ENCODE results near the gene LHPP. TPM values are rescaled to one million over a fixed set of nuclear protein-coding genes. Genes with fewer than 3 reads are reported as not detected.

The LHPP gene
- total RNA-seq, 4 donors from 2014 or later: 34.2 to 76.7 (median 38.2) TPM

DNA sequence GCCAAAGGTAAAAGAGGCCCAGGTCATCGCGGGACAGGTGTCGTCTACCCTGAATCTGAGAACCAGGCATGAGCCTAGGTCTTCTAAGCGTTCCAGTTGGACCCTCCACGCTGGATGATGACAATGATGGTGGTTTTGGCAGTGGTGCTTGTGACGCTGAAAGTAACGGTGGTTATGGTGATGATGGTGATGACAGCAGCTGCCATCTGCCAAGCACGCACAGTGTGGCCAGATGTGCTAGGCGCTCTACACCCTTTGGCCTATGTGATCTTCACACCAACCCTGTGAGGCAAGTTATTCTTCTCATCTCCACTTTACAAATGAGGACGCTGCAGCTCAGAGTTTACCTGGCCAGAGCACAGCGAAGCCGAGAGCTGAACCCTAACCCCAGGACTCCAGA, 188.6 kb downstream of the LHPP start:
- Histone ChIP-seq H3K4me1 (peaks cover 15 to 71% (median 63%) of the 10 kb centered on the region in 4 donors), H3K9me3 (no peaks in the 10 kb centered on the region), H3K27me3 (no peaks in the 10 kb centered on the region), H3K4me3 (no peak overlapping the region), H3K27ac (peak overlapping the region; percentile 51 to 87 (median 56)), H3K36me3 (peaks cover 0 to 3% (median 0%) of the 10 kb centered on the region in 3 donors)
- no peak for TF ChIP-seq POLR2A (IDR thresholded peaks at IDR 0.05)
- TF ChIP-seq, protein P1, sequence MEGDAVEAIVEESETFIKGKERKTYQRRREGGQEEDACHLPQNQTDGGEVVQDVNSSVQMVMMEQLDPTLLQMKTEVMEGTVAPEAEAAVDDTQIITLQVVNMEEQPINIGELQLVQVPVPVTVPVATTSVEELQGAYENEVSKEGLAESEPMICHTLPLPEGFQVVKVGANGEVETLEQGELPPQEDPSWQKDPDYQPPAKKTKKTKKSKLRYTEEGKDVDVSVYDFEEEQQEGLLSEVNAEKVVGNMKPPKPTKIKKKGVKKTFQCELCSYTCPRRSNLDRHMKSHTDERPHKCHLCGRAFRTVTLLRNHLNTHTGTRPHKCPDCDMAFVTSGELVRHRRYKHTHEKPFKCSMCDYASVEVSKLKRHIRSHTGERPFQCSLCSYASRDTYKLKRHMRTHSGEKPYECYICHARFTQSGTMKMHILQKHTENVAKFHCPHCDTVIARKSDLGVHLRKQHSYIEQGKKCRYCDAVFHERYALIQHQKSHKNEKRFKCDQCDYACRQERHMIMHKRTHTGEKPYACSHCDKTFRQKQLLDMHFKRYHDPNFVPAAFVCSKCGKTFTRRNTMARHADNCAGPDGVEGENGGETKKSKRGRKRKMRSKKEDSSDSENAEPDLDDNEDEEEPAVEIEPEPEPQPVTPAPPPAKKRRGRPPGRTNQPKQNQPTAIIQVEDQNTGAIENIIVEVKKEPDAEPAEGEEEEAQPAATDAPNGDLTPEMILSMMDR (IDR thresholded peaks at IDR 0.05): no peak
- no peak for DNase-seq

DNA sequence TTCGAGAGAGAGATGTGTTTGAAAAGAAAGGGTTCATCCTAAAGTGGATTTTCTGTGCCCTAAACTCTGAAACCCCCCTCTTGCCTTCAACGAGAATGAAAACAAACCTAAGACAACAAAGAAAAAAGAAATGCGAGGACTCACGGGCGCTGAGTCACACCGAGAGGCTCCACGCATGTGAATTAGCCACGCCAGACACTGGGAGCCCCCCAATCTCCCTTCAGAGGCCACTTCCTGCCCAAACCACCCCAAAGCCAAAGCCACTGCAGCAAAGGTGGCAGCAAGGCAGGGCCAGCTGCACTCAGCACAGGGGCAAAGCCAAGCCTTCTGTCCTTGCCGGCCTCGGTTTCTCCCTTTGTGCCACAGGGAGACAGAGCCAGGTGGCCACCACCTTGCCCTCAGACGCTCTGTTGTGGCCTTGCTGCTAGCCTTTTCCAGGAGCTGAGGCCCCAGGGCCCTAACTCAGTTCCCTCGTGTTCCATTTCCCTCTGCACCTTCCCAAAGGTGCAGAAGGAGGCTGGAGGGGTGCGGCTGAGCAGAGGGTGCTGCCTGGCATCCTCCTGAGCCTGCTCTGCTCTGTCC, 189.3 kb downstream of the LHPP start:
- no peaks in the 10 kb centered on the region for H3K27me3 ChIP-seq
- H3K27ac ChIP-seq: peak overlapping the region; percentile 51 to 87 (median 56)
- DNase-seq: peak in 2 of 3 donors; percentile 73 to 83
- peaks cover 15 to 69% (median 57%) of the 10 kb centered on the region in 4 donors for H3K4me1 ChIP-seq
- no peaks in the 10 kb centered on the region for H3K9me3 ChIP-seq
- H3K36me3 ChIP-seq: peaks cover 0 to 3% (median 0%) of the 10 kb centered on the region in 3 donors
- no peak for TF ChIP-seq POLR2A (IDR thresholded peaks at IDR 0.05)
- TF ChIP-seq, protein P1 (IDR thresholded peaks at IDR 0.05): no peak
- no peak overlapping the region for H3K4me3 ChIP-seq

- peak in 1 of 3 donors; percentile 55 for DNase-seq
- no peak for TF ChIP-seq POLR2A (IDR thresholded peaks at IDR 0.05)
- TF ChIP-seq, protein P1 (IDR thresholded peaks at IDR 0.05): no peak
Measured at GRCh38 chr10:124651402-124651891, 189.8 kb downstream of the LHPP start.

DNA sequence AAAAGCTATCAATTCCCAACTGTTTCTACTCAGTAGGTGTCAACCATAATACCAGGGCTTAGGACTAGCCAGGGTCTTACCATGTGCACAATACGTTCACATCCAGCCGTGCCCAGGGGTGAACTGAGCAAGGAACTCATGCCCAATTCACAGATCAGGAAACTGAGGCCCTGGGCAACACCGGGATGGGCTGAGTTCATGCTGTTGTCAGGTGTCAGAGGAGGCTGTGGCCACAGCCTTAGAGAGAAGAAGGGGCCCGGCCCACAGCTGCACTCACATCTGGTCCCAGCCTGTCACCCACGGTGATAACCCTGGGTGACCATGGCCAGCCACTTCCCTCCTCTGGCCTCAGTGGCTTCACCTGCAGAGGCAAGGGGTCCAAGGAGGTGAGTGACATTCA, 190.6 kb downstream of the LHPP start:
- H3K4me3 ChIP-seq: no peak overlapping the region
- no peaks in the 10 kb centered on the region for H3K27me3 ChIP-seq
- H3K9me3 ChIP-seq: no peaks in the 10 kb centered on the region
- H3K27ac ChIP-seq: peak overlapping the region in 2 of 4 donors; percentile 43 to 87
- peaks cover 0 to 3% (median 0%) of the 10 kb centered on the region in 3 donors for H3K36me3 ChIP-seq
- no peak for DNase-seq
- TF ChIP-seq, protein P1 (IDR thresholded peaks at IDR 0.05): no peak
- TF ChIP-seq POLR2A (IDR thresholded peaks at IDR 0.05): no peak
- H3K4me1 ChIP-seq: peaks cover 7 to 60% (median 48%) of the 10 kb centered on the region in 4 donors

More at GRCh38 chr10:124651402-124651891, 189.8 kb downstream of the LHPP start:
- no peaks in the 10 kb centered on the region for H3K9me3 ChIP-seq
- H3K27ac ChIP-seq: peak overlapping the region; percentile 51 to 87 (median 56)
- H3K4me1 ChIP-seq: peaks cover 15 to 67% (median 55%) of the 10 kb centered on the region in 4 donors
- peaks cover 0 to 3% (median 0%) of the 10 kb centered on the region in 3 donors for H3K36me3 ChIP-seq
- no peaks in the 10 kb centered on the region for H3K27me3 ChIP-seq
- H3K4me3 ChIP-seq: no peak overlapping the region

- Histone ChIP-seq H3K9me3 (no peaks in the 10 kb centered on the region), H3K27me3 (no peaks in the 10 kb centered on the region), H3K36me3 (peaks cover 0 to 3% (median 0%) of the 10 kb centered on the region in 3 donors), H3K4me1 (peaks cover 3 to 55% (median 44%) of the 10 kb centered on the region in 4 donors), H3K27ac (peak overlapping the region in 2 of 4 donors; percentile 43 to 87), H3K4me3 (no peak overlapping the region)
- TF ChIP-seq POLR2A (IDR thresholded peaks at IDR 0.05): no peak
- TF ChIP-seq, protein P1 (IDR thresholded peaks at IDR 0.05): no peak
- no peak for DNase-seq
Measured at GRCh38 chr10:124652701-124653100, 191.1 kb downstream of the LHPP start.

All from Peyer's patch (tissue), 4 donors.